GM12878 (cell line): ENCODE results near the gene WFIKKN1. TPM values are rescaled to one million over a fixed set of nuclear protein-coding genes. Genes with fewer than 3 reads are reported as not detected.

Experiments used
- ATAC-seq: fragments of 200-7000 bp; cut with Tn5 transposase; 3 replicates; pipeline ENCODE4 v1.9.1; 2020; ENCODE audit warnings: mild to moderate bottlenecking, moderate library complexity
- BruUV-seq: library from RNA; stranded (reverse); fragments of 400-500 nt; replicated peaks from 2 replicates; lab custom pipeline; 2021; lab: Mats Ljungman, UMichigan
- CTCF ChIA-PET: fragments of 300-600 bp; sonication (Branson Sonifier 250); formaldehyde crosslinking; extraction: SDS; loops from one replicate; lab custom pipeline; 2021; ENCODE audit warnings: inconsistent platforms; lab: Yijun Ruan, JAX
- POLR2A ChIA-PET: fragments of 350-600 bp; formaldehyde crosslinking; extraction: SDS; loops from one replicate; lab custom pipeline; 2021; ENCODE audit warnings: inconsistent platforms; lab: Charles Lee
- RAD21 ChIA-PET: fragments of 300-600 bp; sonication (Branson Sonifier 250); formaldehyde crosslinking; loops from one replicate; lab custom pipeline; 2023; ENCODE audit warnings: antibody characterized with exemption; ENCODE audit not compliant: unreplicated experiment; lab: Charles Lee
- SMC1A ChIA-PET: fragments of 300-600 bp; sonication (Branson Sonifier 250); formaldehyde crosslinking; loops from one replicate; lab custom pipeline; 2023; ENCODE audit not compliant: unreplicated experiment, uncharacterized antibody; lab: Charles Lee
- DNase-seq: peaks from one replicate; pipeline ENCODE4 v3.0.0-alpha.2; 2011; ENCODE audit warnings: low read depth, low spot score
- FAIRE-seq: peaks from 3 replicates; lab custom pipeline; 2011; peaks lifted over from hg19 to GRCh38; lab: Jason Lieb, UNC
- H2AFZ ChIP-seq: 2 replicates; pipeline ENCODE4 v1.6.0; 2011; ENCODE audit warnings: low read depth, low read length, control low read depth; ENCODE audit not compliant: control insufficient read depth
- H3K27ac ChIP-seq: 2 replicates; pipeline ENCODE4 v1.5.1; 2011; ENCODE audit warnings: control low read depth; ENCODE audit not compliant: control insufficient read depth, insufficient read depth
- H3K27me3 ChIP-seq, 2 experiments: replicated peaks in 1 of 2; 2 replicates each; pipeline versions ENCODE4 v1.6.0 to v1.6.1; 2011; ENCODE audit warnings: low read length in 1 of 2; ENCODE audit not compliant: control insufficient read depth in 2 of 2, insufficient read depth in 2 of 2
- H3K36me3 ChIP-seq, 2 experiments: 2 replicates each; pipeline ENCODE4 v1.5.1; 2011; ENCODE audit warnings: low read length in 1 of 2; ENCODE audit not compliant: control insufficient read depth in 2 of 2, insufficient read depth in 2 of 2
- H3K4me1 ChIP-seq: 2 replicates; pipeline ENCODE4 v1.6.1; 2011; ENCODE audit warnings: mild to moderate bottlenecking, low read length, moderate library complexity, mixed read lengths; ENCODE audit not compliant: control insufficient read depth, insufficient read depth
- H3K4me2 ChIP-seq: 2 replicates; pipeline ENCODE4 v1.6.0; 2011; ENCODE audit warnings: control low read depth; ENCODE audit not compliant: control insufficient read depth, insufficient read depth
- H3K4me3 ChIP-seq: fragments of 200-600 bp; sonication (generic); 2 replicates; pipeline ENCODE4 v1.5.1; 2016
- H3K79me2 ChIP-seq: 2 replicates; pipeline ENCODE4 v1.6.0; 2011; ENCODE audit warnings: low read length; ENCODE audit not compliant: control insufficient read depth, insufficient read depth
- H3K9ac ChIP-seq: 2 replicates; pipeline ENCODE4 v1.8.0; 2011; ENCODE audit warnings: low read length, control low read depth, mixed read lengths; ENCODE audit not compliant: control insufficient read depth, insufficient read depth
- H3K9me3 ChIP-seq: replicated peaks from 3 replicates; pipeline ENCODE4 v1.5.1; 2011; ENCODE audit warnings: mild to moderate bottlenecking, low read length; ENCODE audit not compliant: control insufficient read depth, insufficient read depth
- H4K20me1 ChIP-seq: 2 replicates; pipeline ENCODE4 v1.6.0; 2011; ENCODE audit not compliant: control insufficient read depth, insufficient read depth
- FOXM1 ChIP-seq: IDR thresholded peaks from 2 replicates; pipeline ENCODE4 v1.6.1; 2012; ENCODE audit warnings: low read depth, mild to moderate bottlenecking, inconsistent platforms, low read length, moderate library complexity
- HDAC2 ChIP-seq: fragments of 200-600 bp; sonication (generic); IDR thresholded peaks from 2 replicates; pipeline ENCODE4 v1.6.1; 2017
- IKZF2 ChIP-seq, 2 experiments: fragments of 450-650 bp; IDR thresholded peaks; 2 replicates each; pipeline ENCODE4 v1.6.1; 2017; ENCODE audit warnings: mild to moderate bottlenecking in 2 of 2, moderate library complexity in 2 of 2
- IRF4 ChIP-seq: IDR thresholded peaks from 2 replicates; pipeline ENCODE4 v1.6.1; 2011; ENCODE audit warnings: low read depth, low read length
- MYC ChIP-seq: IDR thresholded peaks from 2 replicates; pipeline ENCODE4 v1.6.1; 2011; ENCODE audit warnings: mild to moderate bottlenecking, low read length, moderate library complexity, inconsistent platforms; ENCODE audit not compliant: insufficient read depth, insufficient replicate concordance, insufficient read length, severe bottlenecking
- NFYA ChIP-seq: IDR thresholded peaks from 2 replicates; pipeline ENCODE4 v1.6.1; 2011; ENCODE audit warnings: low read depth, mild to moderate bottlenecking, low read length, improper control_type of control experiment, borderline replicate concordance
- NR2C2 ChIP-seq: IDR thresholded peaks from 2 replicates; pipeline ENCODE4 v1.6.1; 2011; ENCODE audit warnings: borderline replicate concordance, low read depth; ENCODE audit not compliant: control insufficient read depth, insufficient read length
- ZNF687 ChIP-seq: fragments of 450-650 bp; IDR thresholded peaks from 2 replicates; pipeline ENCODE4 v1.6.1; 2017; ENCODE audit warnings: mild to moderate bottlenecking, moderate library complexity
- WGBS: methylation state at CpG from one replicate; pipeline ENCODE4 v1.1.6; 2016; ENCODE audit warnings: low lambda C conversion rate; ENCODE audit not compliant: insufficient replicate concordance, insufficient coverage; ENCODE audit errors: missing lambda C conversion rate; 5-methylcytosine and 5-hydroxymethylcytosine counted together
- in situ Hi-C: fragments of 300-500 bp; cut with MboI; formaldehyde crosslinking; loops from 9 replicates; pipeline ENCODE4 v1.14.3; 2018; ENCODE audit warnings: mixed read lengths
- intact Hi-C: fragments of 100-400 bp; cut with micrococcal nuclease; formaldehyde crosslinking; loops from one replicate; pipeline ENCODE4 v1.14.2; 2022; ENCODE audit not compliant: unreplicated experiment
- polyA plus RNA-seq, 11 experiments: library from polyadenylated mRNA; depleted of rRNA in 4 of 11; unstranded in 6 of 11; stranded (reverse) in 5 of 11; fragments of >200 nt; fragmentation: Nextera tagmentation in 4 of 11; fragmentation: Illumina TruSeq in 1 of 11; extraction: Ambion mirVana in 4 of 11; extraction: Trizol in 1 of 11; gene quantifications; 1 replicate in 1 of 11; 2 replicates in 10 of 11; pipeline versions ENCODE4 v1.2.1 to v1.2.3, GENCODE V29; 2011 to 2016; ENCODE audit warnings: inconsistent platforms in 2 of 11, missing spikeins in 2 of 11, low read depth in 1 of 11
- total RNA-seq, 4 experiments: library from RNA; depleted of rRNA in 3 of 4; stranded (reverse); fragments of >200 nt in 3 of 4; fragmentation: Illumina TruSeq in 1 of 4; extraction: Trizol in 1 of 4; gene quantifications; 2 replicates each; pipeline versions ENCODE4 v1.2.1 to v1.2.3, GENCODE V29; 2013 to 2021
- TF ChIP-seq, protein P1 (sequence below): IDR thresholded peaks from 2 replicates; pipeline ENCODE4 v1.6.1; 2012; ENCODE audit warnings: low read length, inconsistent platforms

Gene WFIKKN1
- total and polyA plus RNA-seq, 10 of the 15 experiments (the other 5 are each of a cell fraction or from before 2014, with no cell fraction given): 0.01 to 0.41 (median 0.05) TPM; not detected in 2

DNA sequence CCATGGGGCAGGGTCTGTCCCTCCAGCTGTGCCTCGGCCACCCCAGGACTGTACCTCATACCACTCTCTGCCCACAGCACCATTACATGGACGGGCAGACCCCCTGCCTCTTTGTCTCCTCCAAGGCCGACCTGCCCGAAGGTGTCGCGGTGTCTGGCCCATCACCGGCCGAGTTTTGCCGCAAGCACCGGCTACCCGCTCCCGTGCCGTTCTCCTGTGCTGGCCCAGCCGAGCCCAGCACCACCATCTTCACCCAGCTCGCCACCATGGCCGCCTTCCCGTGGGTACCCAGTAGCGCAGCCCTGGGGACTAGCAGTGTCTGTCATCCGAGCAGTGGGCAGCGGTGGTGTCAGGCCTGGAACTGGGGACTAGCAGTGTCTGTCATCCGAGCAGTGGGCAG lies 42.1 kb downstream of the WFIKKN1 start:
- in situ Hi-C loops: no loop called here
- POLR2A ChIA-PET: interaction anchor here (0.5 kb wide), 1 partner anchor 378 kb away, joined by 3 read pairs; no protein-coding TSS in a partner anchor
- Histone ChIP-seq H3K27me3 (no peaks in the 10 kb centered on the region), H3K79me2 (peaks cover 16% of the 10 kb centered on the region), H3K27ac (no peak overlapping the region), H3K36me3 (peaks cover 0 to 18% of the 10 kb centered on the region in 2 experiments; a peak in 3 of 4 replicates)
- FAIRE-seq: no peak
- DNase-seq: no peak
- TF ChIP-seq, protein P1, sequence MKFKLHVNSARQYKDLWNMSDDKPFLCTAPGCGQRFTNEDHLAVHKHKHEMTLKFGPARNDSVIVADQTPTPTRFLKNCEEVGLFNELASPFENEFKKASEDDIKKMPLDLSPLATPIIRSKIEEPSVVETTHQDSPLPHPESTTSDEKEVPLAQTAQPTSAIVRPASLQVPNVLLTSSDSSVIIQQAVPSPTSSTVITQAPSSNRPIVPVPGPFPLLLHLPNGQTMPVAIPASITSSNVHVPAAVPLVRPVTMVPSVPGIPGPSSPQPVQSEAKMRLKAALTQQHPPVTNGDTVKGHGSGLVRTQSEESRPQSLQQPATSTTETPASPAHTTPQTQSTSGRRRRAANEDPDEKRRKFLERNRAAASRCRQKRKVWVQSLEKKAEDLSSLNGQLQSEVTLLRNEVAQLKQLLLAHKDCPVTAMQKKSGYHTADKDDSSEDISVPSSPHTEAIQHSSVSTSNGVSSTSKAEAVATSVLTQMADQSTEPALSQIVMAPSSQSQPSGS: no peak
- TF ChIP-seq, all 136 proteins: peak for 0
- intact Hi-C loops: no loop called here
- no peak for ATAC-seq
- Histone ChIP-seq H3K4me2 (no peak overlapping the region), H3K4me3 (no peak overlapping the region), H3K9ac (no peak overlapping the region), H4K20me1 (no peaks in the 10 kb centered on the region; the same call in 1 of the 2 replicates), H3K4me1 (no peaks in the 10 kb centered on the region), H3K9me3 (no peaks in the 10 kb centered on the region), H2AFZ (no peak overlapping the region)
- BruUV-seq: no TSS peak
- 97% methylated on average over 21 of the region's 21 CpGs for WGBS
- RAD21 ChIA-PET: no interaction called here
- CTCF ChIA-PET: no interaction called here
- SMC1A ChIA-PET: no interaction called here

GRCh38 chr16:673399-673991 lies 42.7 kb downstream of the WFIKKN1 start:
- no peaks in the 10 kb centered on the region for H3K27me3 ChIP-seq
- ChIA-PET SMC1A (no interaction called here), RAD21 (no interaction called here), POLR2A (interaction anchor here (0.5 kb wide), 1 partner anchor 379 kb away, joined by 3 read pairs; no protein-coding TSS in a partner anchor), CTCF (no interaction called here)
- in situ Hi-C loops (no loop called here), intact Hi-C loops (no loop called here)
- no peak overlapping the region for H3K4me3 ChIP-seq
- H3K4me1 ChIP-seq: no peaks in the 10 kb centered on the region
- DNase-seq: no peak
- no peaks in the 10 kb centered on the region for H3K9me3 ChIP-seq
- peaks cover 11% of the 10 kb centered on the region for H3K79me2 ChIP-seq
- 94% methylated on average over 18 of the region's 18 CpGs for WGBS
- ATAC-seq: no peak
- H3K36me3 ChIP-seq: peaks cover 0 to 18% of the 10 kb centered on the region in 2 experiments; a peak in 3 of 4 replicates
- no peak overlapping the region for H3K9ac ChIP-seq
- BruUV-seq: no TSS peak
- FAIRE-seq: no peak
- no peak overlapping the region for H3K4me2 ChIP-seq
- no peaks in the 10 kb centered on the region; the same call in 1 of the 2 replicates for H4K20me1 ChIP-seq
- no peak overlapping the region for H3K27ac ChIP-seq
- H2AFZ ChIP-seq: no peak overlapping the region
- TF ChIP-seq HDAC2 (no peak), NFYA (no peak), FOXM1 (no peak), ZNF687 (no peak), MYC (no peak), NR2C2 (no peak), IKZF2 (IDR thresholded peaks at IDR 0.05) (no peak), IRF4 (no peak)
- TF ChIP-seq, protein P1: no peak
